HG03439 (cell line): Measurements from ENCODE around the gene FMNL2.
A peak's percentile ranks its signal among the peaks of the same experiment; 100 is the strongest.

ENCODE experiments used
- ATAC-seq: cut with Tn5 transposase; IDR thresholded peaks from one replicate; pipeline ENCODE4 v1.9.1; 2021; ENCODE audit warnings: mild to moderate bottlenecking, moderate library complexity; ENCODE audit not compliant: unreplicated experiment

The FMNL2 gene

DNA sequence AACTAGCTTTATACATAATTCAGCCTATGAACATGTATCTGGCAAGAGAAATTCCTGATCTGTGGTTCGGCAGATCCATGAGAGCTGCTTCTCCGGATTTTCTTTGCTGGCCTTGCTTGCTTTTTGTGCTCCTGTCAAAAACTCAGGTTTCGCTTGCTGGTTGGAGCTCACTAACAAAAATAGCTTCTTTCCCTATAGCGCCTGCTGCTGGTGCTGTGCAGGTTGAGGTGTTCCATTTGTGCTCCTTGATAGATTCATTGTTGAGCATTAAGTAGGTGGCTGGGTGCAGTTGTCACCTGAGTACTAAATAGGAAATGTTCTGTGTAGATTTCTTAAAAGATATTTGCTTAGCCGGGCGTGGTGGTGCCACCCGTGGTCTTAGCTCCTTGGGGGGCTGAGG is 234.2 kb downstream of the FMNL2 start:
- ATAC-seq = no peak

DNA sequence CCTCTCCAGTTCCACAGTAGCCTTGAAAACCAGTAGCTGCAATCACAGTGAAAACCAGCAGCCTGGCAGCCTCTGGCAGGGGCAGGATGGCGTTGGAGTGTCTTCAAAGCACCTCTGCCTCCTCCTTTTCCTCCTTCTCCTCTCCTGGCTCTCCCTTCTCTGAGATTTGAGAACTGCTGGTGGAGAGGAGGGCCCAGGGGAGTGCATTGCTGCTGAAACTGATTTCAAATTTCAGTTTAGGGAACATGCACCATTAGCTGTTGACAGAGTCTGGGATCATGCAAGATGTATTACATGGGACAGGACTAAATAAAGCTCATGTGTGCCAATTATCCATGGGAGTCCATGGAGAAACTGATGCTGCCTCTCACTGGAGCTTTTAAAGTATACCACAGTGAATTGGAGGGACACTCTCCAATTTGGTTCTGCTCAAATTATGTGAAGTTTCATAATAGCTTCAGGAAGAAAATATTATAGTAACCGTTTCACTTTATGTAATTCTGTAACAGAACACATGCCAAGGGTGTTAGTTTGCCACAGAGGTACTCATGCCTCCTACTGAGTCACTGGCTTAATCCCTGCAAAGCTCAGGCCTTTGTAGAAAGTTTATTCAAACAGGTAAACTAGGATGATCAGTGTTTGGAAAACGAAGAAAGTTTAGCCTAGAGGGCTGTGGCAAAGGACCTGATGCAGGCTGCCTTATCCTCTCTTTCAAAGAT is 236.2 kb downstream of the FMNL2 start:
- ATAC-seq = no peak

DNA sequence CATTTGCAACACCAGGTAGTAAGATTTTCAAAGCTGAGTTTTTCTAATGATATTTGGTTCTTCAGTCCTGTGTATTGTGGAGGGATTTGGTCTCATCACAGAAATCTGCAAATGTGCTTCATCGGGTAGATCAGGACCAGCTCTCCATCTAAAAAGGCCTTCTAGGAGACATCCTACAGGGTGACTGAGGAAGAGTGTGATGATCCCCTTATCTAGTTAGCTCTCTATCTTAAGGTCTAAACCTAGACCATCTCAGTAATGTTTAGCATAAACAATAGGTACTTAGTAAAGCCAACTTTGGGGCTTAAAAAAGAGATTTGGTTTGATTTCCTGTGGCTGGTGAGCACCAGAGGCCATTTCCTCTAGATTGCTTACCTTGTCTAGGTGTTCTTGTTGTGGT is 237.1 kb downstream of the FMNL2 start:
- no peak for ATAC-seq

DNA sequence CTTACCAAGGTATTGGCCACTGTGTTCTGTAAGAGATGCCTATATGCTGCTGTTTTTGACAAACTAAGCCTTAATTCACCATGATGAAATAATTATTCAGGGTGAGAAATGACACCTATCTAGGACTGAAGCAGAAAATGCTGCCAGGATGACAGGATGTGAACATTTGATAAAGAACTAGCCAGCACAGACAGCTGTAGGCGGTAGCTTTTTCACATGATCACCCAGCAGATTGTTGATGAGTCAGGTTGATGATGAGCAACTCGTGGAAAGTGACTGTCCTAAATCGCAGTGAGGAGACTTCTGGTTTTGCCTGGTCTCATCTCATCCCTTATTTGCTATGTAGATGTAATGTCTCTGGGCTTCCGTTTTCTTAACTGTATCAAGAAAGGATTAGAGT is 238.2 kb downstream of the FMNL2 start:
- peak; percentile 92 for ATAC-seq

DNA sequence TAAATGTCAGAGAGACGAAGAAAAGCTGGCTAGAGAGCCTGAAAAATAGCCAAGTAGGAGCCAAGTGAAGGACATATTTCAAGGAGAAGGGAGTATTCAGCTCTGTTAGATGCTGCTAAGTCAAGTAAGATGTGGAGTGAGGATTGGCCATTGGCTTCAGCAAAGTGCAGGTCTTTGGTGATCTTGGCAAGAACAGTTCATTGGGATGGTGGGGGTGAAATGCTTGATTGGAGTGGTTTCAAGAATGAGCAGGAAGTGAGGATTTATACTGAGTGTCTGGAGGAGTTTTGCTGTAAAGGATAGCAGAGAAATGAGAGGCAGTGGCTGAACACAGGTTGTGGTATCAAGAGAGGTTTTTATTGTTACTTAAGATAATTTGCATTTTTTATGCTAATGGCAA is 242.6 kb downstream of the FMNL2 start:
- no peak for ATAC-seq

DNA sequence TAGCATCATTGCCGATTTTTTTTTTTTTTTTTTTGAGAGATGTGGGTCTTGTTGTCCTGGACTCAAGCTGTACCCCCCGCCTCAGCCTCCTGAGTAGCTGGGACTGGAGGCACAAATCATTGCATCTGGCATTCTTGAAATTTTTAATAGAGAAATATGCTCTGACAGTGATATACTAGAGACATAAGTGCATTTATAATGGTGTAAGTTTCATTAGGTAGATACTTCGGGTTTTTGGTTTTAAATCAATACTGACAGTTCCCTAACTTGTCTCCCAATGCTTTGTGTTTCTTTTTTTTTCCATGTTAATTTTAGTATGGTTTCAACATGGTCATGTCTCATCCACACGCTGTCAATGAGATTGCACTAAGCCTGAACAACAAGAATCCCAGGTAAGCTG is 243.6 kb downstream of the FMNL2 start:
- ATAC-seq = no peak

DNA sequence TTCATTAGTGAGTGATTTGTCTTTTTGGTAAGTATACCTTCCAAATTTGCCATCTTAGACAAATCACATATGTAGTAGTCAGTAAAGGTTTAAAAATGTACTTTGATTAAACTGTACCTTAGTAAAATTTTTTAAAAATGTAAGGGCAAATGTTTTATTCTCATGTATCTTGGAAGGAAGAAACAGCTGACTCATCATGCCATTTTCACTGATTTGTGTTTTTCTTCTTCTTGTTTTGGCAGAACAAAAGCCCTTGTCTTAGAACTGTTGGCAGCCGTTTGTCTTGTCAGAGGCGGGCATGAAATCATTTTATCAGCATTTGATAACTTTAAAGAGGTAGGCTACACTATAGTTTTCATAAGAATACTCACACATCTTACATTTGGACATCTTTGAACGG is 245.7 kb downstream of the FMNL2 start:
- ATAC-seq = no peak

DNA sequence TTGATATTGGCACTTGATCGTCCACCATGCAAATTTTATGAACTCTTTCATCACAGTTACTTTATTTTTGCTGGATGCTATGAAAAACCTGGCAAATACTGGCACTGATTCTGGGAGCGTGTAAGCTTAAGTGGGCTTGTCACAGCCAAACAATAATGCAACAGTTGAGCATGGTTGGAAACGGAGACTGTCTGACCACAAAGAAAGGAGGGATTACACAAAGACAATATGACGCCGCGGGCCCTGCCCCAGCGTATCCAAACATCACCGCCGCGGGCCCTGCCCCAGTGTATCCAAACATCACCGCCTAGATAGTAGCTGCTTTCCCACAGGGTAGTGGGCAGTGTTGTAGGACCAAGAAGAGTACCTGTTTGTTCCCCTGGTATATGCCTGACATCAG is 246.4 kb downstream of the FMNL2 start:
- ATAC-seq = no peak

DNA sequence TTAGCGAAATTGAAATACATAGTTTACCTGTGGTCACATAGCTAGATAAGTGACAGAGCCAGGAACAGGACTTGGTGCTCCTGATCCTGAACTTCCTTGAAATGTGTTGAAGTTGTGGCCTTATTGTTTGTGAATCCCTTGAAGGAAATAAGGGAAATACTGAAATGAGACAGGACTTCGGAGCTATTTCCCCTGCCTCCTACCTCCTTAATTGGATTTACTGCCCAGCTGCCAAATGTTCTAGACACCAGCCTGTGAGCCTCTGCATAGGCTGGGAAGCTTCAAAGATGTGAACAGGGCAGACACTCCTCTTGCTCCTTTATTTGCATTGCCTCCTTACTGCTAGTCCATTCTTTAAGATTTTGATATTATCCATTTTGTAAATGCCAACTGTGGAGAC is 247.1 kb downstream of the FMNL2 start:
- no peak for ATAC-seq

DNA sequence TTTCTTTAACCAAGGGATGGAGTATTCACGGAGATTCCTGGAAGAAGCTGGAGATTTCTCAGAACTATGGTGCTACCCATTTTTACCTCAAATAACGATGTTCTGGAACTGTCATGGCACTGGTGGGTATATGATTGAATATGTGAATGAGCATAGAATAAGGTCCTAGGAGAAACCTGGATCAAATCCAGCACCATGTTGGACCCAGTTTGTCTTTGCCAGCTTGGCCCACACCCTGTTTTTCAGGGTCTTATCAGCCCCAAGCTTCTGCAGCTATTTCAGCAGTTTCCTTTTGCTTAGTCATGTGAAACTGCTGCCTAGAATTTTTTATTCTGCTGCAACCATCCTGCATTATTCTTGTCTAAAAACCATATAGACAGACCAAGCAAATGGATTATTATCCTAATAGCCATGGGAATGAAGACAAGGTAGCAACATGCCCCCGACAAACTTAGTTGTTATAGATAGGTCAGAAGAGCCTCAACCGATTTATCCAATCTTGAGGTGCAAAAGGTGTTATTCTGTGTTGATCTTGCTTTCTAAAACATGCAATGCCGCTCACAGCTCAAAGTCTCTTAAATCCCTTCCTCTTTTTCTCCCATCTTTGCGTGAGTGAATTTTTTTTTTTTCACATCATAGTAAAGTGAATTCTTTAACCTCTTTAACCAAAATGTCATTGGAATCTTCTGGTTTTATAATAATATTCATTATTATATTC is 248.7 kb downstream of the FMNL2 start:
- no peak for ATAC-seq

DNA sequence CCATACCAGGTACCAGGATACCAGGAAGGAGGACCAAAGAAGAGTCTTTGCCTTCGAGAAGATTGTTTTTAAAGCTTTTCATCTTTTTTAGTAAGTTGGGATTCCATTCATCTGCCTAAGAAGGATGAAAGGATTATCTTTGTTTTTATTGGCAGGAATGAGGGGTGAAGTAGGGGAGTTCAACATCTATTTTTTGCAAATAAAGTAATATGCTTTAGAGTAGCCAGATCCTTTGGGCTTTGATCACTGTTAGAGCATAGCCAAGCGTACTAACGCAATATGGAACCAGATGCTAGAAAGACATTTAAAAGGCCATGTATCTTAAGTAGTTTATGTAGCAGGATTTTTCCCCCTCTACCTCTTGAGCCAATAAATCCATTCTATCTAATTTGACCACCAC is 249.3 kb downstream of the FMNL2 start:
- no peak for ATAC-seq

DNA sequence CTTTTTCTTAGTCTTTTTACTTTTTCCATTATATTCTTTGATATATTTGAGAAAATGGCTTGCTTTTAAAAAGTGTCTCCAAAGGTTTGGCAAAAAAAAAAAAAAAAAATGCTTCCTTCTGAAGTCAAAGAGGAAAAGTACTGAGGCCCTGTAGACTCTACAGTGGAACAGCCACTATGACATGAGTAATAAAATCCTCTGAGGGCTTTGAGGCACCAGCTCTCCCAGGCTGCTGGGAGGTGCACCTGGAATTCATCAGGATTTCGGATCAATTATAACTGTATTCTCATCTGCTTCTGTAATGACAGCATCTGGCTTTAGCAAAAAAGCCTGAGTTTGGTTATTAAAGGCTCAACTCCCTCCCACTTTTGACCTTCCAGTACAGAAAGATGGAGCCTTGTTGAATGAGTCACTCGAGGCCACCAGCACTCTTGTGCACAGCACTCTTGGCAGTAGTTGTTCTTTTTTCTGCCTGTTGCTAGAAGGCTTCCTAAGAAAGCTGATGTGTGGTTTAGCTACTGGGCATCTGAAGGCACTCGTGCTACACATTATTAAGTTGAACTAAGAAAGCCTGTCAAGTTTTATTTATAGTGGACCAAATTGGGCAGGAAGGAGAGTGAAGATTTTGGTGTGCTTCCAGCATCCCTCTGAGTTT is 251.0 kb downstream of the FMNL2 start:
- no peak for ATAC-seq

DNA sequence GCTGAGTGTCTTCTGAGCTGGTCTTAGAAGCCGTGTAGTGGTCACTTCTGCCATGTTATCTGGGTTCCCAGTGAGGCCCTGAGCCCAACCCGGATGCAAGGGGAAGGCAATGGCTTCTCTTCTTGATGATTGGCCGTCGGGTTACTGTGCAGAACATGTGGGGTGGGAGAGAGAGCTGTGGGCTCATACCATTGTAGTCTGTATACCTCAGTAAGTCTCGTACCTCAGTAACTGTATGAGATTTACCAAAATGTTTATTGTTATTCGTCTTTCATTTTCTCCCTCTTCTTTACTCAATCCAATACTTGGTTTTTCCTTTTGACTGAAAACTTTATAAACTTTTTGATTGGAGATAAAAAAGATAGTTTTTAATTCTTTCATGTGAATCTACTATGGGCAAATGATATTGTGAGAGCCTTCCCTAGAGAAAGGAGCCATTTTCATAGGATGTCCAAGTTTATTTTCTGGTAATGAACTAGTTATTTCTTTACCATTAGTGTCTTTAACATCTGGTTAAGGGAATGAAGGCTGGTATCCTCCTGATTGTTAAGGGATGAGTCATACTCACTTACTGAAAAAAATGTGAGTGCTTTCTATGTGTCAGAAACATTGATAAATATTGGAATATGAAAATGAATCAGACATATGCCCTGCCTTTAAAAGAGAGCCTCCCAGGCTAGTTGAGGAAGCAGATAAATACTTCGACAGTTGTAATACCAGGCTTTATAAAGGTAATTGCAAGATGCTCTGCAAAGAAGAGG is 252.4 kb downstream of the FMNL2 start:
- no peak for ATAC-seq

DNA sequence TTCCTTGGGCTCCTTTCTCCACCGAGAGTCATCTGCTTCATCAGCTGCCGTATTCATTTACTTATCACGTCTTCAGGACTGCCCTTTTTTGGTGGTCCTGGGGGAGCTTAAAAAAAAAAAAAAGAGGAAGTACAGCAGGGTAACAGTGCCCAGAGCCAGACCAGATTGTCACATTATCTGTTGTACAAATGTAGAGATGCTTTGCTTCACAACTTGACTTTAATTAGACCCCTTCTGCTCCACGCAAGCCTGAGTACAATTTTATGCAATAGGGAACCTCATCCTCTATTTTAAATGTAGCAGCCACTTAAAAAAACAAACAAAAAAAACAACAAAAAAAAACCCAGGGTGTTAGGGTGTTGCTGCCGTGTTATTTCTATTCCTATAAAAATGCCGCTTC is 254.0 kb downstream of the FMNL2 start:
- no peak for ATAC-seq

DNA sequence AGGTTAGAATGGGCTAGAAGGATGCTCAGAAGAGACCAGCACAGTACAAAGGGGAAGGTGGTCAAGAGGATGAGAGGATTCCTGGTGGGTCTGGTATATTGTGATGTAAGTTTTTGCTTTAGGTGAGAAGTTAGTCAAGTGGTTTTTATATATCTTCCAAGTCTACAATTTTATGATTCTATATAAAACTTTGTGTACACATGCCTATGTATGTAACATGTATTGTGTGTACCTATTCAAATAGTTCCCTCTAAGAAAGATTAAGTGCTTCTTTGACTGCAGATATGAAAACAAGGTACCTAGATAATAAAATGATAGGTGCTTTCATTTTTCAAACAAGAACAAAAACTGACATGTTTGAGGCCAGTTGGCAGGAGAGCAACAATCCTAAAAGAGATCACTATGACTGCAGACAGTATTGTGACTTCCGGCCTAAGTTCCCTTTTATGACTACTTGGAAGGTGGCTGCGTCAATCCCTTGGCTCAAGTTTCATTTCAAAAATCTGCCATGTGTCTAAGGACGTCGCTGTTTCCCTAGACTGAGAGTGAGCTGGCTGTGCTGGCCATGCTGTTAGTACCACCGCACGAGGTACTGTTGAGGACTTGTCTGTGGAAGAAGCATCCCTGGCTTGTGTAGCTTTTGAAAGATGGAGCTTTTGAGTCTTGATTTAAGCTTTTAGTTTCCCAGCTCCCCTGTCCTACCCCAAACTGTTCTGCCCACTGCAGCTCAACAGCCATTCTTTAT is 259.2 kb downstream of the FMNL2 start:
- ATAC-seq = peak; percentile 78

DNA sequence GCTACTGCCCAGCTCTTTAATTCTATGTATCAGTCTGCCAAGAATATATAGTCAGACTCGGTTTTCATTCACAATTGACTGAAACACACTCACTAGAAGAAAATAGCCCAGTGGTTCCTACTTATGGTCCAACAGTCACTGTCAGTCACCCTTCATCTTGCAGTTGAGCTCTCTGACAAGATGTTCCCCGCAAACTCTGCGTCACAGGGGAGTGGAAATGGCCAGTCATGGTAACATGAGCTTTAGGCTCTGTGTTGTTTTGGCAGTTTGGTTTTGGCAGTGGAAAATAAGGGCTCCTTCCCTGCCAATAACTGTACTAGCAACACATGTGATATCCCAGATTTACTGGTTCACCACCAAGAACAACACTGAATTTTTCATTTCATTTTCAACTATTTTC is 259.8 kb downstream of the FMNL2 start:
- ATAC-seq = no peak

DNA sequence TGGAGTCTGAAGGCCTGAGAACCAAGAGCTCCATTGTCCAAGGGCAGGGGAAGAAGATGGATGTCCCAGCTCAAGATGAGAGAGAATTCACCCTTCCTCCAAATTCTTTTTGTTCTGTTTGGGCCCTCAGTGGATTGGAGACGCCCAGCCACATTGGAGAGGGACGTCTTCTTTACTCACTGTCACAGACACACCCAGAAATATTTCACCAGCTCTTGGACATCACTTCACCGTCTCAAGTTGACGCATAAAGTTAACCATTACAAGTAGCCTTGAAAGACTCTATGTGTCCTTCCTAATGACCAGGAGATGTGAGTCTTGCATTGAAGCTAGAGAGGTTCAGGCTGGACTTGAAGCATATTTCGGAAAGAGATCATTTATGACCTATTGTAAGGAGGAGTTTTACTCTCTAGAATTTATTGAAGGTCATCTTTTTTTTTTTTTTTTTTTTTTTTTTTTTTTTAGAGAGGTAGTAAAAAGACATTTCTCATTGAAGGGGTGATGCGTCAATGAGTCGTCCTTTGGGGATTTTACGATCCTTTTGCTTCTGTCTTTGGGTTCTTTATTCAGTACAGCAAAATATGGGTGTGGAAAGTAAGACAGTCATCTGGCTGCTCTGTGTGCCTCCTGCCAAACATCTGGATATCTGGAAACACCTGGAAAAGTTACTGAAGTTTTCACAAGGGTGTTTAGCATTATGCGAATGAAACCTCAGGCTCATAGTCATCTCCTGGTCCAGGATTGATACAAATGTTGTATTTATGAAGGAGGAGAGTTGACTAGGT is 264.2 kb downstream of the FMNL2 start:
- no peak for ATAC-seq

DNA sequence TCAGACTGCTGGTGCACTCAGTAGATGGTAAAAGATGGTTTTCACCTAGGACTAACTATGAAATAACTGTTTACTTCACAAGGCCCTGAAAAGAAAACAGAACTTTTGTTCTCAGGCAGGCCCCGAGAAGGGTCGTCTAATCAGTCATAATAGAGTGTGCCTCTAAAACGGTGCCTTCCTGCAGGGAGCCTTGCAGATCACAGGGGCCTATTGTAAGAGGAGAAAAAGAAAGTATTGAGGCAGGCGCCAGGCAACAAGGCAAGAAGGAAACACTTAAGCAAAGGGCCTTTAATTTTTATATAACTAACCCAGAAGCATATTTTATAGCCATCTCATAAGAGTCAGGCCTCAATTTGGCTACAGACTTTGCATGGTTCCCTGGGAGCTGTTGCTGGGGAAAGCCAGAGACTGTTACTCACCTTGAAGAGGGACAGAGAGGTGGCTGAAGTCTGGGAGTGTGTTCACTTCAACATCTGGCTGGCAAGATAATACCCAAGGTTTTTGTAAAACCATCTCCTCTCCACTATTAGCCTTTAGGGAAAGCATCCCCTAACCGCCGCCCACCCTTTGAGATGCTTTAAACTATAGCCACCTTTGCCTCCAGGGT is 265.2 kb downstream of the FMNL2 start:
- no peak for ATAC-seq

DNA sequence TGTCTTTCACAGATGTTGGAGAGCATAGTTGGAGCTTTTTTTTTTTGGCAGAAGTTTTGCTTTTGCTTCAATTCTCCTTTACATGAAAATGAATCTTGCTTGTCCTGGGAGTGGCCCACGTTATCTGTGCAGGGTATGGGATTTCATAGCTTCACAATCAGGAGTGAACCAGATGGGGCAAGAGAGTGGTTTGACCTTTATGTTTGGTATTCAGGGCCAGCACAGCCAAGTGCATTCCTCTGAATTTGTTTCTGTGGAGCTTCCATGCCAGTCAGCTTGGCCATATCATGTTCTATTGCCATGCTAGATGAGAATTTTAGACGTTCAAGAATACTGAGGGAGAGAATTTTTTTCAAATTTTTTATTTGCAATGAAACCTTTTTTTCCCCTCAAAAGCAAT is 265.7 kb downstream of the FMNL2 start:
- no peak for ATAC-seq

DNA sequence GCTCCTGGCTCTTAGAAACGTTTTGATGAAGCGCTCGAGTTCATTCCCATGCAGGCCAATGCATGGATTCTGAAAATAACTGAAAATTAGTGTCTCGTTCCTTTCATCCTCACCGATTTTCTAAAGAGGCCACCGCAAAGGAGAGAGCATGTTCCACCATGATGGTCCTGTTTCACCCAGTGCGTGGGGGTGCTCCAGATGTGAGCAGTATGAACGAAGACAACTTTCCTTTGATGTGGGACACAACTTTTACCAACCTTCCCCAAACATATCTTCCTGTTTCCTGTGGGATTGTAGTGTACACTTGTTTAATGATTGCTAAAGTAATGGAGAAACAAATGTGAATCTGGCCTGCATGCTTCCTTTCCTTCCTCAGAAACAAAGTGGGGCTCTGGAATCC is 267.8 kb downstream of the FMNL2 start:
- ATAC-seq = no peak
